SHP77 (cell line): Measurements from ENCODE around the gene CFAP20DC.
"Not testable (repeated sequence)": the region's sequence is repeated elsewhere in the genome, so short reads cannot be mapped to it uniquely, and the experiment has no call there.

Experiments used
- DNase-seq, 2 experiments: peaks; one replicate each; lab custom pipeline; 2025; lab: John Stamatoyannopoulos, UW

Gene CFAP20DC

GRCh38 chr3:59049671-59050331, at the start of gene CFAP20DC:
Gene CFAP20DC, minus strand, starts transcription at chr3:59050025. Its CDS starts 394 bp downstream, at chr3:59049631.
- DNase-seq: peak; percentile 92 to 97

GRCh38 chr3:59098516-59098915, 48.7 kb upstream of the CFAP20DC start:
- not testable (repeated sequence) for DNase-seq

GRCh38 chr3:59094446-59094845, 44.6 kb upstream of the CFAP20DC start:
- DNase-seq: no peak

- DNase-seq: no peak
These were observed 43.7 kb upstream of the CFAP20DC start for GRCh38 chr3:59093521-59093920.

GRCh38 chr3:59088761-59089160, 38.9 kb upstream of the CFAP20DC start:
- DNase-seq: no peak

- no peak for DNase-seq
These were observed 36.2 kb upstream of the CFAP20DC start for GRCh38 chr3:59085976-59086375.

- no peak for DNase-seq
These were observed 34.8 kb upstream of the CFAP20DC start for GRCh38 chr3:59084583-59084982.

- DNase-seq: no peak
These were observed 32.3 kb upstream of the CFAP20DC start for GRCh38 chr3:59082106-59082505.

GRCh38 chr3:59081071-59081470, 31.2 kb upstream of the CFAP20DC start:
- DNase-seq: no peak

GRCh38 chr3:59079962-59080361, 30.1 kb upstream of the CFAP20DC start:
- DNase-seq: no peak

- no peak for DNase-seq
These were observed 24.9 kb upstream of the CFAP20DC start for GRCh38 chr3:59074764-59075163.

GRCh38 chr3:59072681-59073080, 22.9 kb upstream of the CFAP20DC start:
- DNase-seq: no peak

GRCh38 chr3:59069838-59070237, 20.0 kb upstream of the CFAP20DC start:
- no peak for DNase-seq

- no peak for DNase-seq
These were observed 15.4 kb upstream of the CFAP20DC start for GRCh38 chr3:59065240-59065639.

- DNase-seq: no peak
These were observed 14.9 kb upstream of the CFAP20DC start for GRCh38 chr3:59064728-59065127.

GRCh38 chr3:59064276-59064675, 14.5 kb upstream of the CFAP20DC start:
- no peak for DNase-seq

GRCh38 chr3:59056706-59057105, 6.9 kb upstream of the CFAP20DC start:
- no peak for DNase-seq

- peak; percentile 11 to 47 for DNase-seq
These were observed 3.1 kb upstream of the CFAP20DC start for GRCh38 chr3:59052803-59053411.

GRCh38 chr3:59050811-59051414, 1.1 kb upstream of the CFAP20DC start:
- DNase-seq: not testable (repeated sequence)

- no peak for DNase-seq
These were observed 3.0 kb downstream of the CFAP20DC start for GRCh38 chr3:59046839-59047238.

GRCh38 chr3:59043391-59043790, 6.4 kb downstream of the CFAP20DC start:
- DNase-seq: peak; percentile 57 to 72

- no peak for DNase-seq
These were observed 8.9 kb downstream of the CFAP20DC start for GRCh38 chr3:59040902-59041301.

- no peak for DNase-seq
These were observed 22.2 kb downstream of the CFAP20DC start for GRCh38 chr3:59027607-59028006.
